Mucosa of rectum (tissue), 2 donors: ENCODE measurements around the gene SP3.

Experiments used
- H3K27ac ChIP-seq, 2 donors: one replicate each; pipeline ENCODE4 v1.7.0; 2013; ENCODE audit warnings: inconsistent platforms in 2 of 2, low read depth in 2 of 2, low read length in 2 of 2
- H3K27me3 ChIP-seq, 2 donors: one replicate each; pipeline ENCODE4 v1.7.0; 2013; ENCODE audit warnings: low read length in 2 of 2; ENCODE audit not compliant: control insufficient read depth in 2 of 2, insufficient read depth in 2 of 2
- H3K36me3 ChIP-seq, 2 donors: one replicate each; pipeline ENCODE4 v1.7.0; 2013; ENCODE audit warnings: low read length in 2 of 2; ENCODE audit not compliant: control insufficient read depth in 2 of 2, insufficient read depth in 2 of 2
- H3K4me1 ChIP-seq, 2 donors: one replicate each; pipeline ENCODE4 v1.7.0; 2013; ENCODE audit warnings: low read length in 2 of 2, mild to moderate bottlenecking in 1 of 2; ENCODE audit not compliant: control insufficient read depth in 2 of 2, insufficient read depth in 2 of 2
- H3K4me3 ChIP-seq, 2 donors: one replicate each; pipeline ENCODE4 v1.7.0; 2013; ENCODE audit warnings: low read length in 2 of 2
- H3K9ac ChIP-seq, 2 donors: one replicate each; pipeline ENCODE4 v1.7.0; 2013; ENCODE audit warnings: low read length in 2 of 2, low read depth in 1 of 2, mild to moderate bottlenecking in 1 of 2
- H3K9me3 ChIP-seq, 2 donors: one replicate each; pipeline ENCODE4 v1.7.0; 2013; ENCODE audit warnings: low read length in 2 of 2; ENCODE audit not compliant: control insufficient read depth in 2 of 2
- donor health status: healthy.
- donor health status: Normal muscosa, but diverticular disease.

SP3 gene

DNA sequence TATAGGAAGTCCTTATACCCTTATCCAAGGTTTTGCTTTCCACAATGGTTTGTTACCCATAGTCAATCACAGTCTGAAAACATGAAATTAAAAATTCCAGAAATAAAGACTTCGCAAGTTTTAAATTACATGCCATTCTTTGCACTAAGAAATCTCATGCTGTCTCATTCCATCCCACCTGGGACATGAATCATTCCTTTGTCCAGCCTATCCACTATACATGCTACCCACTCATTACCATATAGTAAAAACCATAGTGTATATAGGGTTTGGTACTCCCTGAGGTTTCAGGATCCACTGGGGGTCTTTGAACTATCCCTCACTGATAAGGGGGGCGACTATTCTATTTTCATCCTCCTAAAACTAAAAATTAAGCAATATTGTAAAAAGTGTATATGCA is 17.0 kb downstream of the SP3 start:
- Histone ChIP-seq H3K9me3 (no peaks in the 10 kb centered on the region), H3K4me1 (peaks cover 6 to 11% of the 10 kb centered on the region in 2 donors), H3K36me3 (peaks cover 8 to 11% of the 10 kb centered on the region in 2 donors), H3K27ac (no peak overlapping the region), H3K27me3 (no peaks in the 10 kb centered on the region), H3K4me3 (no peak overlapping the region), H3K9ac (no peak overlapping the region)

GRCh38 chr2:173947131-173947530 is 18.0 kb downstream of the SP3 start:
- Histone ChIP-seq H3K9me3 (no peaks in the 10 kb centered on the region), H3K27me3 (no peaks in the 10 kb centered on the region), H3K36me3 (peaks cover under 1 to 5% of the 10 kb centered on the region in 2 donors), H3K27ac (no peak overlapping the region), H3K4me1 (peaks cover 0 to 4% of the 10 kb centered on the region in 2 donors), H3K9ac (no peak overlapping the region), H3K4me3 (no peak overlapping the region)

DNA sequence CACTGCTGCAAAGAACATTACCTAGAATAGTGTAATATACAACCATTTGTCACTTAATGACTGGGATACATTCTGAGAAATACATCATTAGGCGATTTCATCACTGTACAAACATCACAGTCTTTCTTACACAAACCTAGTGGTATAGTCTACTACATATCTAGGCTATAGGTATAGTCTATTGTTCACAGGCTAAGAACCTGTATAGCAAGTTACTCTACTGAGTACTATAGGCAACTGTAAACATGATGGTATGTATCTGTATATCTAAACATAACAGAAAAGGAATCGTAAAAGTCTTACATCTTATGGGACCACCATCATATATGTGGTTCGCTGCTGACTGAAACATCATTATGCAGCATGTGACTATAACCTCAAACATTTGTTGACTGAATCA is 21.4 kb downstream of the SP3 start:
- Histone ChIP-seq H3K27ac (no peak overlapping the region), H3K27me3 (no peaks in the 10 kb centered on the region), H3K4me3 (no peak overlapping the region), H3K9ac (no peak overlapping the region), H3K4me1 (no peaks in the 10 kb centered on the region), H3K9me3 (no peaks in the 10 kb centered on the region), H3K36me3 (no peaks in the 10 kb centered on the region)

DNA sequence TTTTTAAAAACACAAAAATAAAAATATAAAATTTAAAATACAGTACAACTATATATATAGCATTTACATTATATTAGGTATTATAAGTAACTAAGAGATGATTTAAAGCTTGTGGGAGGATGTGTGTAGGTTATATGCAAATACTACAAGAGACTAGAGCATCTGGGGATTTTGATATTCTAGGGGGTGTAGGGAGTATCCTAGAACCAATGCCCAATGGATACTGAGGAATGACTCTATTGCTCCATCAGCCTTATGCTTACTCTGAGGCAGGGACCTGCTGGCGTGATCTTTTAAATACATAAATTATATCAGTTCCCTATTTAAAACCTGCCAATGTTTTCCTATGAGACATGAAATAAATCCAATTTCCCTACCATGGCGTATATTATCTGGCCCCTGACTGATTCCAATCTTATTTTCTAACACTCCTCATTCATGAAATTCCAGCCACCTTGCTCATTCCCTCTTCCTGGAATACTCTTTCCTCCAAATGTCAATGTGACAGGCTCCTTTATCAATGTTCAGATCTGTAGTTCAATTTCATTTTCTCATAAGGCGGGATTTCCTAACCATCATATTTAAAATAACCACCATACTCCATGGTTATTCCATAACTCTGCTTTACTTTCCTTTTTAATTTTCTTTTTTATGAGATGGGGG is 22.2 kb downstream of the SP3 start:
- Histone ChIP-seq H3K27ac (no peak overlapping the region), H3K9ac (no peak overlapping the region), H3K27me3 (no peaks in the 10 kb centered on the region), H3K36me3 (no peaks in the 10 kb centered on the region), H3K4me1 (no peaks in the 10 kb centered on the region), H3K9me3 (no peaks in the 10 kb centered on the region), H3K4me3 (no peak overlapping the region)

DNA sequence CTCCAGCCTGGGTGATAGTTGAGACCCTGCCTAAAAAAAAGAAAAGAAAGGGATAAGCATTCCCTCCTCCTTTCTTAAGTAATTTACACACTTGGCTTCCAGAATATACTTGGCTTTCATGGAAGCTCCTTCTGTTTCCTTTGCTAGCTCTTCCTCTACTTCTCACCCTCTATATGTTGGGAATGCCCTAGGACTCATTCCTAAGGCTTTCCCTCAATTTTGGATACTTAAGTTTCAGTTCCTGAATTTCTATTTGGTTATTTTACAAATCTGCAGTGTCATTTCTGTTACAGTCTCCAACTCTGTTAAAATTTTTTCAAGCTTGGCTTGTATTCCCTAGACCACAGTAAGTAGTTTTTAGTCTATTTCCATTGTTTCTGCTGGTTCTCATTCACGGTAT is 23.6 kb downstream of the SP3 start:
- no peaks in the 10 kb centered on the region for H3K9me3 ChIP-seq
- H3K27ac ChIP-seq, result no peak overlapping the region
- H3K27me3 ChIP-seq, result no peaks in the 10 kb centered on the region
- H3K9ac ChIP-seq, result no peak overlapping the region
- peaks cover 2 to 3% of the 10 kb centered on the region in 2 donors for H3K4me1 ChIP-seq
- H3K36me3 ChIP-seq, result no peaks in the 10 kb centered on the region
- no peak overlapping the region for H3K4me3 ChIP-seq

DNA sequence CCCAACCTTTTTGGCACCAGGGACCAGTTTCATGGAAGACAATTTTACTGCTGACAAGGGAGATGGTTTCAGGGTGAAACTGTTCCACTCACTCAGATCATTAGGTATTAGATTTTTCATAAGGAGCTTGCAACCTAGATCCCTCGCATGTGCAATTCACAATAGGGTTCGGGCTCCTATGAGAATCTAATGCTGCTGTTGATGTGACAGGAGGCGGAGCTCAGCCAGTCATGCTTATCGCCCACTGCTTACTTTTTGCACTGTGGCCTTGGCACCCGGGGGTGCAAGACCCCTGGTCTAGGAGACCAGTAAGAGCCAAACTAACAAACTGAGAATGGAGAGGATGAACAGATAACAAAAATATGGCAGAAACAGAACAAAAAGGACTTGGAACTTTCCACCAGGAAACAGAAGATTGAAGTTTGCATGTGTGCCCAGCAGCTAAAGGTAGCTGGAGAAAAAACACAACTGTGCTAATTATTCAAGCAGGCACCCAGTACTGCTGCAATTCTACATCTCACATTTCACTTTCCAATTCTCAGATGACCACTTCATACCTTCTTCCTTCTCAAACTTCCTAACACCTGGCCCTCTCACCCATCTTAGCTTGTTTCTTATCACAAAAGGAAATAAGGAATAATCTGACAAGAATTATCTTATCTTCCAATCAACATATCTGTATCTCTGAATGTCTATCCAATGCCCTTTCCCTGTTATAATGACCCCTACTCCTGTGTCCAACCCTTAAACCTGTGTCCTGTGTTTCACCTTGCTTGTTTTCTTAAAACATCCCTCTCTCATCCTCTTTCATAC is 24.8 kb downstream of the SP3 start:
- H3K36me3 ChIP-seq, result no peaks in the 10 kb centered on the region
- no peak overlapping the region for H3K27ac ChIP-seq
- H3K27me3 ChIP-seq, result no peaks in the 10 kb centered on the region
- no peak overlapping the region for H3K4me3 ChIP-seq
- no peak overlapping the region for H3K9ac ChIP-seq
- peaks cover 3 to 7% of the 10 kb centered on the region in 2 donors for H3K4me1 ChIP-seq
- H3K9me3 ChIP-seq, result no peaks in the 10 kb centered on the region

DNA sequence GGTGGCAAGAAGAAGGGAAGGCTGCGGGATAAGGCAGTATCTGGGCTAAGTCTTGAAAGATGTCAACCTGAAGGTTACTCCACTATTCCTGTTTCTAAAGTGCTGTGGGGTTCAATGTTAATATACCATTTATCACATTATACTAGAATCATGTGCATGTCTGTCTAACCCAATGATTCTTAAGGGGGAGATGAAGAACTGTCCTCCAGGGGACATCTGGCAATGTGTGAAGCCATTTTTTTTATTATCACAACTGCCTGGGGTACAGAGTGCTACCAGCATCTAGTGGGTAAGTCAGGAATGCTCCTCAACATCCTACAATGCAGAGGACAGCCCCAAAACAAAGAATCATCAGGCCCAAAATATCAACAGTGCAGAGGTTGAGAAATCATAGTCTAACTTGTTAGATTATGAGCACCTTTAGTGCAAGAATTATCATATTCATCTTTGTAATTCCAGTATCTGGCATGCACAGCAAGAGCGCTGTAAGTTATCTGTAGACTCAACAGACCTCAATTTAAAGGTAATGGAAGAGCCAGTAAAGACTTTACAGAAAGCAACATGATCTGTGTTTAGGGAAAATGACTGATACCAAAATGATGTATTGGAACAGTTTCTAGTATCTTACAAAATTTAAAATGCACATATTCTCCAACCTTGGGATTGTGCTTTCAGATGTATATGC is 26.3 kb downstream of the SP3 start:
- H3K36me3 ChIP-seq, result no peaks in the 10 kb centered on the region
- H3K27me3 ChIP-seq, result no peaks in the 10 kb centered on the region
- no peak overlapping the region for H3K9ac ChIP-seq
- H3K4me3 ChIP-seq, result no peak overlapping the region
- H3K4me1 ChIP-seq, result peaks cover 5 to 7% of the 10 kb centered on the region in 2 donors
- H3K9me3 ChIP-seq, result no peaks in the 10 kb centered on the region
- H3K27ac ChIP-seq, result no peak overlapping the region

GRCh38 chr2:173935305-173935704 is 29.9 kb downstream of the SP3 start:
- Histone ChIP-seq H3K9me3 (no peaks in the 10 kb centered on the region), H3K36me3 (peaks cover 0 to 5% of the 10 kb centered on the region in 2 donors), H3K27ac (no peak overlapping the region), H3K27me3 (no peaks in the 10 kb centered on the region), H3K4me1 (peaks cover 5 to 7% of the 10 kb centered on the region in 2 donors), H3K9ac (no peak overlapping the region), H3K4me3 (no peak overlapping the region)

DNA sequence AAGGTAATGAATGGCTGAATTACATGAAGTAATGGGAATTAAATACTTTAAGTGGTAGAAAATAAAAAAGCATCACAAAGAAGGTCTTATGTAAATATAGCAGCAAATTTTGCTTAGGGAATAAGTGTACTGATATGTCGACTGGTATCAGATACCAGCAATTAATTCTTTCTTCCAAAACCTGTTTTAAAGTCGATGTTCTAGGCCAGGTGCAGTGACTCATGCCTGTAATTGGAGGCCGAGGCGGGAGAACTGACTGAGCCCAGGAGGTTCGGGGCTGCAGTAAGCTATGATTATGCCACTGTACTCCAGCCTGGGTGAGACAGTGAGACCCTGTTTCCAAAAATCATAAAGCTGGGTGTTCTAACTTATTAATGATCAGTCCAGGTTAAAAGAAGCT is 30.3 kb downstream of the SP3 start:
- Histone ChIP-seq H3K36me3 (peaks cover 0 to 5% of the 10 kb centered on the region in 2 donors), H3K27me3 (no peaks in the 10 kb centered on the region), H3K27ac (no peak overlapping the region), H3K4me1 (peaks cover 5 to 7% of the 10 kb centered on the region in 2 donors), H3K9me3 (no peaks in the 10 kb centered on the region), H3K9ac (no peak overlapping the region), H3K4me3 (no peak overlapping the region)

DNA sequence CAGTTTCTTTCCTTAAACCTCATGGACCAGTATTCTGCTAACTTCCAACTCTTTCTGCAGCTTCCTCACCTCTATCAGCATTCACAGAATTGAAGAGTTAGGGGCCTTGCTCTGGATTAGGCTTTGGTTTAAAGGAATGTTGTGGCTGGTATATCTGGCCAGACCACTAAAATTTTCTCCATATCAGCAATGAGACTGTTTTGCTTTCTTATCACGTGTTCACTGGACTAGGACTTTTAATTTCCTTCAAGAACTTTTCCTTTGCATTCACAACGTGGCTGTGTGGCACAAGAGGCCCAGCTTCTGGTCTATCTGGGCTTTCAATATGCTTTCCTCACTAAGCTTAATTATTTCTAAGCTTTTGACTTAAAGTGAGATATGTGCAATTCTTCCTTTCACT is 33.4 kb downstream of the SP3 start:
- Histone ChIP-seq H3K4me3 (no peak overlapping the region), H3K9me3 (no peaks in the 10 kb centered on the region), H3K9ac (no peak overlapping the region), H3K27ac (no peak overlapping the region), H3K36me3 (peaks cover 0 to 5% of the 10 kb centered on the region in 2 donors), H3K4me1 (peaks cover 2 to 4% of the 10 kb centered on the region in 2 donors), H3K27me3 (no peaks in the 10 kb centered on the region)
